ENCODE measurements around the gene BAD. TPM values are rescaled to one million over a fixed set of nuclear protein-coding genes. Genes with fewer than 3 reads are reported as not detected.

Gene BAD
- total and polyA plus RNA-seq, 10 of the 15 experiments (the other 5 are each of a cell fraction or from before 2014, with no cell fraction given), result 1.5 to 67.2 (median 39.6) TPM

DNA sequence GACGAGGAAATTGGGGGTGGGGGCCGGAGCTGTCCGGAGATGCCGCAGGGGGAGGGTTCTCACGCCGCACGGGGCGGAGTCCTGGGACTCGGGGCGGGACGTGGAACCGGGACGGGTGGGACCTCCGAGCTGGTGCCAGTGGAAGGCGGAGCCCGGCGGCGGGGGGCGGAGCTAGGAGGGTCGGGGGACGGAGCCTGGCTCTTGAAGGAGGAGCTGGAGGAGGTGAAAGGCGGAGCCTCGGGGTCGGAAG, 43.3 kb downstream of the BAD start:
- BruUV-seq (replicated peaks), result no TSS peak
- H2AFZ ChIP-seq (ENCODE audit: control insufficient read depth, low read depth, low read length), result peak overlapping the region; percentile 82
- H3K4me2 ChIP-seq (ENCODE audit: control insufficient read depth, insufficient read depth), result 0 out of 2 replicates have a peak overlapping the region, but pooled peaks have one; percentile 90
- H3K79me2 ChIP-seq (ENCODE audit: control insufficient read depth, insufficient read depth, low read length), result peaks cover 35% of the 10 kb centered on the region
- FAIRE-seq (no peak), ATAC-seq (peak; percentile 83), DNase-seq (ENCODE audit: low read depth, low spot score) (peak; percentile 91)
- WGBS (ENCODE audit: insufficient coverage, insufficient replicate concordance, low lambda C conversion rate, missing lambda C conversion rate), result 0% methylated on average over 11 of the region's 24 CpGs
- H3K9me3 ChIP-seq (replicated peaks; ENCODE audit: control insufficient read depth, insufficient read depth, low read length), result no peaks in the 10 kb centered on the region
- SMC1A ChIA-PET (ENCODE audit: uncharacterized antibody, unreplicated experiment), result interaction anchor here (0.9 to 5.0 kb wide), 3 partner anchors 15 to 63 kb away, joined by 3 to 40 read pairs (median 6); partner anchors contain the start of genes FERMT3, NUDT22 and TRPT1
- intact Hi-C loops (cut with micrococcal nuclease; ENCODE audit: unreplicated experiment), result loop anchor here (2.0 kb wide), 2 partner anchors 36 to 64 kb away; partner anchors contain the start of gene ESRRA
- peaks cover 37% of the 10 kb centered on the region for H3K4me1 ChIP-seq (ENCODE audit: control insufficient read depth, insufficient read depth, low read length)
- RAD21 ChIA-PET (ENCODE audit: unreplicated experiment), result interaction anchor here (0.7 to 8.6 kb wide), 11 partner anchors 9 to 76 kb away, joined by 3 to 104 read pairs (median 5); partner anchors contain the start of genes CATSPERZ, FERMT3, NUDT22 and PLCB3
- POLR2A ChIA-PET, result interaction anchor here (0.5 to 7.4 kb wide), 22 partner anchors 9 to 1569 kb away, joined by 3 to 77 read pairs (median 4); partner anchors contain the start of genes BAD, CATSPERZ, DNAJC4 and ESRRA
- H3K27me3 ChIP-seq (replicated peaks in 1 of 2; ENCODE audit: control insufficient read depth in 2 of 2, insufficient read depth in 2 of 2, low read length in 1 of 2), result no peaks in the 10 kb centered on the region
- H3K36me3 ChIP-seq (ENCODE audit: control insufficient read depth in 2 of 2, insufficient read depth in 2 of 2, low read length in 1 of 2), result peaks cover 0 to 15% of the 10 kb centered on the region in 2 experiments; a peak in 2 of 4 replicates
- peak overlapping the region; percentile 92 for H3K27ac ChIP-seq (ENCODE audit: control insufficient read depth, insufficient read depth)
- CTCF ChIA-PET, result interaction anchor here (0.6 to 6.2 kb wide), 11 partner anchors 10 to 77 kb away, joined by 3 to 31 read pairs (median 4); partner anchors contain the start of genes NUDT22, PLCB3, PRDX5 and TRMT112
- H4K20me1 ChIP-seq (ENCODE audit: control insufficient read depth, insufficient read depth), result no peaks in the 10 kb centered on the region
- in situ Hi-C loops (cut with MboI), result loop anchor here (25.0 kb wide), 1 partner anchor 1621 kb away; the partner anchor contains the start of genes CFL1, EFEMP2 and MUS81
- peak overlapping the region; percentile 87 for H3K9ac ChIP-seq (ENCODE audit: control insufficient read depth, insufficient read depth, low read length)
- peak overlapping the region; percentile 59 for H3K4me3 ChIP-seq
- TF ChIP-seq, protein P1, sequence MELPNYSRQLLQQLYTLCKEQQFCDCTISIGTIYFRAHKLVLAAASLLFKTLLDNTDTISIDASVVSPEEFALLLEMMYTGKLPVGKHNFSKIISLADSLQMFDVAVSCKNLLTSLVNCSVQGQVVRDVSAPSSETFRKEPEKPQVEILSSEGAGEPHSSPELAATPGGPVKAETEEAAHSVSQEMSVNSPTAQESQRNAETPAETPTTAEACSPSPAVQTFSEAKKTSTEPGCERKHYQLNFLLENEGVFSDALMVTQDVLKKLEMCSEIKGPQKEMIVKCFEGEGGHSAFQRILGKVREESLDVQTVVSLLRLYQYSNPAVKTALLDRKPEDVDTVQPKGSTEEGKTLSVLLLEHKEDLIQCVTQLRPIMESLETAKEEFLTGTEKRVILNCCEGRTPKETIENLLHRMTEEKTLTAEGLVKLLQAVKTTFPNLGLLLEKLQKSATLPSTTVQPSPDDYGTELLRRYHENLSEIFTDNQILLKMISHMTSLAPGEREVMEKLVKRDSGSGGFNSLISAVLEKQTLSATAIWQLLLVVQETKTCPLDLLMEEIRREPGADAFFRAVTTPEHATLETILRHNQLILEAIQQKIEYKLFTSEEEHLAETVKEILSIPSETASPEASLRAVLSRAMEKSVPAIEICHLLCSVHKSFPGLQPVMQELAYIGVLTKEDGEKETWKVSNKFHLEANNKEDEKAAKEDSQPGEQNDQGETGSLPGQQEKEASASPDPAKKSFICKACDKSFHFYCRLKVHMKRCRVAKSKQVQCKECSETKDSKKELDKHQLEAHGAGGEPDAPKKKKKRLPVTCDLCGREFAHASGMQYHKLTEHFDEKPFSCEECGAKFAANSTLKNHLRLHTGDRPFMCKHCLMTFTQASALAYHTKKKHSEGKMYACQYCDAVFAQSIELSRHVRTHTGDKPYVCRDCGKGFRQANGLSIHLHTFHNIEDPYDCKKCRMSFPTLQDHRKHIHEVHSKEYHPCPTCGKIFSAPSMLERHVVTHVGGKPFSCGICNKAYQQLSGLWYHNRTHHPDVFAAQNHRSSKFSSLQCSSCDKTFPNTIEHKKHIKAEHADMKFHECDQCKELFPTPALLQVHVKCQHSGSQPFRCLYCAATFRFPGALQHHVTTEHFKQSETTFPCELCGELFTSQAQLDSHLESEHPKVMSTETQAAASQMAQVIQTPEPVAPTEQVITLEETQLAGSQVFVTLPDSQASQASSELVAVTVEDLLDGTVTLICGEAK (IDR thresholded peaks at IDR 0.05; ENCODE audit: borderline replicate concordance), result no peak
- TF ChIP-seq ZNF274 (IDR thresholded peaks at IDR 0.05; ENCODE audit: insufficient read depth, insufficient read length) (no peak), LARP7 (IDR thresholded peaks at IDR 0.05) (no peak), POLR2A (IDR thresholded peaks at IDR 0.05; ENCODE audit: low read depth, low read length) (peak; percentile 65; the same call in 1 of the 2 replicates), HDGF (IDR thresholded peaks at IDR 0.05) (peak; percentile 100), MEF2B (IDR thresholded peaks at IDR 0.05; ENCODE audit: partially characterized antibody, poor library complexity, severe bottlenecking) (no peak), RAD21 (IDR thresholded peaks at IDR 0.05; ENCODE audit: insufficient read depth, low read depth, low read length) (no peak), TCF12 (IDR thresholded peaks at IDR 0.05; ENCODE audit: low read depth, low read length) (no peak), POLR2AphosphoS2 (IDR thresholded peaks at IDR 0.05; ENCODE audit: low read depth, low read length) (no peak), NBN (IDR thresholded peaks at IDR 0.05) (no peak), BCL11A (IDR thresholded peaks at IDR 0.05; ENCODE audit: low read depth, low read length) (no peak), NRF1 (conservative IDR thresholded peaks at IDR 0.05; ENCODE audit: low read depth, low read length) (no peak)
- TF ChIP-seq, protein P2, sequence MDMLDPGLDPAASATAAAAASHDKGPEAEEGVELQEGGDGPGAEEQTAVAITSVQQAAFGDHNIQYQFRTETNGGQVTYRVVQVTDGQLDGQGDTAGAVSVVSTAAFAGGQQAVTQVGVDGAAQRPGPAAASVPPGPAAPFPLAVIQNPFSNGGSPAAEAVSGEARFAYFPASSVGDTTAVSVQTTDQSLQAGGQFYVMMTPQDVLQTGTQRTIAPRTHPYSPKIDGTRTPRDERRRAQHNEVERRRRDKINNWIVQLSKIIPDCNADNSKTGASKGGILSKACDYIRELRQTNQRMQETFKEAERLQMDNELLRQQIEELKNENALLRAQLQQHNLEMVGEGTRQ (IDR thresholded peaks at IDR 0.05; ENCODE audit: borderline replicate concordance, low read depth, low read length), result no peak
- TF ChIP-seq, protein P3, sequence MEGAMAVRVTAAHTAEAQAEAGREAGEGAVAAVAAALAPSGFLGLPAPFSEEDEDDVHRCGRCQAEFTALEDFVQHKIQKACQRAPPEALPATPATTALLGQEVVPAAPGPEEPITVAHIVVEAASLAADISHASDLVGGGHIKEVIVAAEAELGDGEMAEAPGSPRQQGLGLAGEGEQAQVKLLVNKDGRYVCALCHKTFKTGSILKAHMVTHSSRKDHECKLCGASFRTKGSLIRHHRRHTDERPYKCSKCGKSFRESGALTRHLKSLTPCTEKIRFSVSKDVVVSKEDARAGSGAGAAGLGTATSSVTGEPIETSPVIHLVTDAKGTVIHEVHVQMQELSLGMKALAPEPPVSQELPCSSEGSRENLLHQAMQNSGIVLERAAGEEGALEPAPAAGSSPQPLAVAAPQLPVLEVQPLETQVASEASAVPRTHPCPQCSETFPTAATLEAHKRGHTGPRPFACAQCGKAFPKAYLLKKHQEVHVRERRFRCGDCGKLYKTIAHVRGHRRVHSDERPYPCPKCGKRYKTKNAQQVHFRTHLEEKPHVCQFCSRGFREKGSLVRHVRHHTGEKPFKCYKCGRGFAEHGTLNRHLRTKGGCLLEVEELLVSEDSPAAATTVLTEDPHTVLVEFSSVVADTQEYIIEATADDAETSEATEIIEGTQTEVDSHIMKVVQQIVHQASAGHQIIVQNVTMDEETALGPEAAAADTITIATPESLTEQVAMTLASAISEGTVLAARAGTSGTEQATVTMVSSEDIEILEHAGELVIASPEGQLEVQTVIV (IDR thresholded peaks at IDR 0.05; ENCODE audit: borderline replicate concordance, partially characterized antibody), result no peak
- TF ChIP-seq, protein P4, sequence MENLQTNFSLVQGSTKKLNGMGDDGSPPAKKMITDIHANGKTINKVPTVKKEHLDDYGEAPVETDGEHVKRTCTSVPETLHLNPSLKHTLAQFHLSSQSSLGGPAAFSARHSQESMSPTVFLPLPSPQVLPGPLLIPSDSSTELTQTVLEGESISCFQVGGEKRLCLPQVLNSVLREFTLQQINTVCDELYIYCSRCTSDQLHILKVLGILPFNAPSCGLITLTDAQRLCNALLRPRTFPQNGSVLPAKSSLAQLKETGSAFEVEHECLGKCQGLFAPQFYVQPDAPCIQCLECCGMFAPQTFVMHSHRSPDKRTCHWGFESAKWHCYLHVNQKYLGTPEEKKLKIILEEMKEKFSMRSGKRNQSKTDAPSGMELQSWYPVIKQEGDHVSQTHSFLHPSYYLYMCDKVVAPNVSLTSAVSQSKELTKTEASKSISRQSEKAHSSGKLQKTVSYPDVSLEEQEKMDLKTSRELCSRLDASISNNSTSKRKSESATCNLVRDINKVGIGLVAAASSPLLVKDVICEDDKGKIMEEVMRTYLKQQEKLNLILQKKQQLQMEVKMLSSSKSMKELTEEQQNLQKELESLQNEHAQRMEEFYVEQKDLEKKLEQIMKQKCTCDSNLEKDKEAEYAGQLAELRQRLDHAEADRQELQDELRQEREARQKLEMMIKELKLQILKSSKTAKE (IDR thresholded peaks at IDR 0.05; ENCODE audit: low read depth, poor library complexity, severe bottlenecking), result no peak
